PC-3 (cell line): ENCODE measurements around the gene HKDC1. TPM values are rescaled to one million over a fixed set of nuclear protein-coding genes. Genes with fewer than 3 reads are reported as not detected.
A peak's percentile ranks its signal among the peaks of the same experiment; 100 is the strongest.

Experiments
- ATAC-seq: fragments of 200-7000 bp; cut with Tn5 transposase; 2 replicates; pipeline ENCODE4 v1.9.1; 2020; ENCODE audit warnings: mild to moderate bottlenecking, moderate library complexity
- BruUV-seq: library from RNA; stranded (reverse); fragments of 400-500 nt; replicated peaks from 2 replicates; lab custom pipeline; 2021; lab: Mats Ljungman, UMichigan
- CTCF ChIA-PET: fragments of 300-600 bp; sonication (Branson Sonifier 250); formaldehyde crosslinking; loops from one replicate; lab custom pipeline; 2022; ENCODE audit warnings: antibody characterized with exemption; lab: Charles Lee
- POLR2A ChIA-PET: fragments of 300-600 bp; sonication (Branson Sonifier 250); formaldehyde crosslinking; loops from one replicate; lab custom pipeline; 2022; ENCODE audit warnings: antibody characterized with exemption; ENCODE audit not compliant: unreplicated experiment; lab: Charles Lee
- DNase-seq: peaks from one replicate; pipeline ENCODE4 v3.0.0-alpha.2; 2015
- H2AFZ ChIP-seq: fragments of 300-600 bp; sonication (generic); 2 replicates; pipeline ENCODE4 v1.6.0; 2016; ENCODE audit warnings: antibody characterized with exemption, low read length
- H3F3A ChIP-seq: fragments of 300-600 bp; sonication (generic); one replicate; pipeline ENCODE4 v1.6.0; 2017; ENCODE audit warnings: antibody characterized with exemption, low read length, control low read depth, mild to moderate bottlenecking; ENCODE audit not compliant: unreplicated experiment
- H3K27ac ChIP-seq: fragments of 300-600 bp; sonication (generic); 2 replicates; pipeline ENCODE4 v1.5.1; 2016; ENCODE audit warnings: mild to moderate bottlenecking, low read length
- H3K27me3 ChIP-seq: fragments of 300-600 bp; sonication (generic); 2 replicates; pipeline ENCODE4 v1.6.1; 2016; ENCODE audit warnings: low read length, mixed read lengths
- H3K36me3 ChIP-seq: fragments of 300-600 bp; sonication (generic); 2 replicates; pipeline ENCODE4 v1.6.1; 2016; ENCODE audit warnings: low read depth, mixed run types, low read length, mixed read lengths
- H3K4me1 ChIP-seq: fragments of 300-600 bp; sonication (generic); 2 replicates; pipeline ENCODE4 v1.5.1; 2016; ENCODE audit warnings: low read length; ENCODE audit not compliant: insufficient read depth
- H3K4me2 ChIP-seq: fragments of 300-600 bp; sonication (generic); 2 replicates; pipeline ENCODE4 v1.6.0; 2016; ENCODE audit warnings: low read length
- H3K4me3 ChIP-seq: fragments of 300-600 bp; sonication (generic); 2 replicates; pipeline ENCODE4 v1.5.1; 2016; ENCODE audit warnings: mild to moderate bottlenecking, low read length, mixed read lengths
- H3K79me2 ChIP-seq: fragments of 300-600 bp; sonication (generic); 2 replicates; pipeline ENCODE4 v1.6.1; 2017; ENCODE audit warnings: low read length, mixed read lengths
- H3K9ac ChIP-seq: fragments of 300-600 bp; sonication (generic); 2 replicates; pipeline ENCODE4 v1.6.0; 2016; ENCODE audit warnings: mild to moderate bottlenecking, low read length
- H3K9me2 ChIP-seq: fragments of 300-600 bp; sonication (generic); replicated peaks from 2 replicates; pipeline ENCODE4 v1.6.1; 2016; ENCODE audit warnings: mixed run types, low read length, mixed read lengths
- H3K9me3 ChIP-seq: fragments of 300-600 bp; sonication (generic); 2 replicates; pipeline ENCODE4 v1.6.1; 2016; ENCODE audit warnings: low read length, mixed read lengths
- H4K20me1 ChIP-seq: fragments of 300-600 bp; sonication (generic); 2 replicates; pipeline ENCODE4 v1.6.1; 2016; ENCODE audit warnings: low read length, mixed read lengths
- EZH2 ChIP-seq: fragments of 300-600 bp; sonication (generic); IDR thresholded peaks from one replicate; pipeline ENCODE4 v1.6.1; 2017; ENCODE audit warnings: antibody characterized with exemption, mild to moderate bottlenecking, low read length; ENCODE audit not compliant: unreplicated experiment
- EZH2phosphoT487 ChIP-seq: fragments of 300-600 bp; sonication (generic); IDR thresholded peaks from 2 replicates; pipeline ENCODE4 v1.6.1; 2018; ENCODE audit warnings: mild to moderate bottlenecking, antibody characterized with exemption, low read length, borderline replicate concordance
- intact Hi-C: fragments of 100-400 bp; cut with micrococcal nuclease; formaldehyde crosslinking; loops from 2 replicates; pipeline ENCODE4 v1.9.0; 2023
- total RNA-seq: library from RNA; depleted of rRNA; stranded (reverse); fragments of >200 nt; gene quantifications from 2 replicates; pipeline ENCODE4 v1.2.3, GENCODE V29; 2014
- TF ChIP-seq, protein P1 (sequence below): fragments of 300-600 bp; sonication (generic); conservative IDR thresholded peaks from 2 replicates; pipeline ENCODE4 v1.5.1; 2017; ENCODE audit warnings: antibody characterized with exemption, low read depth, mild to moderate bottlenecking, low read length

HKDC1 gene
- total RNA-seq, 1 experiment from 2014 or later, result 0.44 TPM

DNA sequence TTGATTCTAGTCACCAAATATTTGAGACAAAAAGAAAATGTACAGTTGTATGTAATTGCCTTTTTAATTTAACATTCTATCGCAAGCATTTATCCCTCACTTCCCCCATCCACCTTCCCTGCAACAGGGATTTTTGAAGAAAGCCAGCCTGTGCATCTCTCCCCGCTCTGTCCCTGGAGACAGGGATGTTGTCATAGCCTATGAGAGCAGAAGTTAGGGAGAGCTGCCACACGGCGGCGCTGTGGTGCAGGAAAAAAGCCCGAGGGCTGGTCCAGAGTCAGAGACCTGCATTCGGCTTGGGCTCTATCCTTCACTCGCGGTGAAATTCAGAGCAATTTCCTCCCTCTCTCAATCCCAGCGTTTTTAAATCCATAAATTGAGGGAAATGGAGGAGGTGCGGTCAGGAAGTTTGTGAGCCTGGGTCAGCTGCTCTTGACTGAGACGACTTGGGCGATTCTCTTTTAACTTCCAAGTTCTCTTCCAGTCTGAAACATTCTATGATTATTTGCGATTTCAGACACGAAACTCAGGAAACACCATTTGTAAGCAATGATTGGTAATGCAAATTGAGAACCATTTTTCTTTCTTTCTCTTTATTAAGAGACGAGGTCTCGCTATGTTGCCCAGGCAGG is 17.5 kb downstream of the HKDC1 start:
- BruUV-seq, result no TSS peak
- no peaks in the 10 kb centered on the region for H3K79me2 ChIP-seq
- DNase-seq (peak; percentile 98), ATAC-seq (peak; percentile 94)
- no peak overlapping the region for H3K9ac ChIP-seq
- no peak overlapping the region for H3K27ac ChIP-seq
- H3K9me3 ChIP-seq, result no peaks in the 10 kb centered on the region
- intact Hi-C loops, result loop anchor here (1.0 to 5.0 kb wide), 5 partner anchors 82 to 400 kb away; no protein-coding TSS in a partner anchor
- POLR2A ChIA-PET, result no interaction called here
- peaks cover 31% of the 10 kb centered on the region for H3K4me1 ChIP-seq
- no peaks in the 10 kb centered on the region for H3K27me3 ChIP-seq
- CTCF ChIA-PET, result interaction anchor here (1.3 kb wide), 1 partner anchor 155 kb away, joined by 6 read pairs; no protein-coding TSS in a partner anchor
- H2AFZ ChIP-seq, result peak overlapping the region; percentile 9
- peak overlapping the region; percentile 3; the same call in 1 of the 2 replicates for H3K4me2 ChIP-seq
- no peak overlapping the region for H3K4me3 ChIP-seq
- no peaks in the 10 kb centered on the region for H4K20me1 ChIP-seq
- H3F3A ChIP-seq, result no peaks in the 10 kb centered on the region
- TF ChIP-seq EZH2phosphoT487 (no peak), EZH2 (no peak)
- TF ChIP-seq, protein P1, sequence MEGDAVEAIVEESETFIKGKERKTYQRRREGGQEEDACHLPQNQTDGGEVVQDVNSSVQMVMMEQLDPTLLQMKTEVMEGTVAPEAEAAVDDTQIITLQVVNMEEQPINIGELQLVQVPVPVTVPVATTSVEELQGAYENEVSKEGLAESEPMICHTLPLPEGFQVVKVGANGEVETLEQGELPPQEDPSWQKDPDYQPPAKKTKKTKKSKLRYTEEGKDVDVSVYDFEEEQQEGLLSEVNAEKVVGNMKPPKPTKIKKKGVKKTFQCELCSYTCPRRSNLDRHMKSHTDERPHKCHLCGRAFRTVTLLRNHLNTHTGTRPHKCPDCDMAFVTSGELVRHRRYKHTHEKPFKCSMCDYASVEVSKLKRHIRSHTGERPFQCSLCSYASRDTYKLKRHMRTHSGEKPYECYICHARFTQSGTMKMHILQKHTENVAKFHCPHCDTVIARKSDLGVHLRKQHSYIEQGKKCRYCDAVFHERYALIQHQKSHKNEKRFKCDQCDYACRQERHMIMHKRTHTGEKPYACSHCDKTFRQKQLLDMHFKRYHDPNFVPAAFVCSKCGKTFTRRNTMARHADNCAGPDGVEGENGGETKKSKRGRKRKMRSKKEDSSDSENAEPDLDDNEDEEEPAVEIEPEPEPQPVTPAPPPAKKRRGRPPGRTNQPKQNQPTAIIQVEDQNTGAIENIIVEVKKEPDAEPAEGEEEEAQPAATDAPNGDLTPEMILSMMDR, result peak; percentile 99
- no peaks in the 10 kb centered on the region for H3K36me3 ChIP-seq
- no peaks in the 10 kb centered on the region for H3K9me2 ChIP-seq

DNA sequence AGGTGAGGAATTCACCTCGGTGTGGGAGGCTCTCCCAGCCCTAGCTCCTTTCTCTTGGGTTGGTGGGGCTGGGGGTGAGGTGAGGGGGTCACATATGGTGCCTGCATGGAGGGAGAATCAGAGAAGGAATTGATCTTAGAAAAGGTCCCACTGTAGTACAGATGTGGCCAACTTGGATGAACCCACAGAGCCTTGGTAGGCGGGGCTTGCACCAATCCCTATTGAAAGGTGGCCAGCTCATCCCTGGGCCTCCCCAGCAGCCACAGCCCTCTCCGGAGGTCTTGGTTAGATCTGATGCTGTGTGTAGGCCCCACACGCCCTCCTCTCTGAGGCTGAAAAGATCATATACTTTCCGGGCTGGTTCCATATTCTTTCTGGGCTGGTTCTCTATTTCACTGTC is 19.0 kb downstream of the HKDC1 start:
- H3K27ac ChIP-seq, result no peak overlapping the region
- ChIA-PET CTCF (interaction anchor here (0.6 to 1.7 kb wide), 3 partner anchors 80 to 153 kb away, joined by 4 to 5 read pairs (median 4); no protein-coding TSS in a partner anchor), POLR2A (no interaction called here)
- H3K9me2 ChIP-seq, result no peaks in the 10 kb centered on the region
- H3K36me3 ChIP-seq, result no peaks in the 10 kb centered on the region
- H3F3A ChIP-seq, result no peaks in the 10 kb centered on the region
- H3K4me2 ChIP-seq, result no peak overlapping the region
- no peaks in the 10 kb centered on the region for H4K20me1 ChIP-seq
- no peak overlapping the region for H2AFZ ChIP-seq
- intact Hi-C loops, result loop anchor here (5.0 kb wide), 3 partner anchors 168 to 398 kb away; no protein-coding TSS in a partner anchor
- H3K4me3 ChIP-seq, result no peak overlapping the region
- H3K79me2 ChIP-seq, result no peaks in the 10 kb centered on the region
- BruUV-seq, result no TSS peak
- H3K9ac ChIP-seq, result no peak overlapping the region
- ATAC-seq (no peak), DNase-seq (no peak)
- TF ChIP-seq, protein P1, result no peak
- no peak for TF ChIP-seq EZH2phosphoT487
- no peak for TF ChIP-seq EZH2
- H3K4me1 ChIP-seq, result peaks cover 25% of the 10 kb centered on the region
- H3K9me3 ChIP-seq, result no peaks in the 10 kb centered on the region
- no peaks in the 10 kb centered on the region for H3K27me3 ChIP-seq
